ENCODE measurements around the gene CD300LF.

The CD300LF gene

DNA sequence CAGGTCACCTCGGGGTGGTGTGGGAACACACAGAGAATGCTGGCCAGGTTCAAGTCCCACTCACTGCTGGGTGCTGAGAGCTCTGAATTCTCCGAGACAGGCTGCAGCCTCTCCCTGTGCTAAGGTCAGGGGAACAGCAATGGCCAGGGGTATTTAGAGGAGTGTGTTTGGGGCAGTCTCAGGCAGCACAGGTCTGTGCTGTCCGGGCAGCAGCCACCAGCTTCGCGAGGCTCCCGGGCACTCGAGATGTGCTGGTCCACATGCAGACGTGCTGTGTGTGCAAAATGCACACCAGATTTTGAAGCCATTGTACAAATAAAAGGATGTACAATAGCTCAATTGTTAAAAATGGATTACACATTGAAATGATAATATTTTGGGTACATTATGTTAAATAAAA lies 42.8 kb upstream of the CD300LF start:
- TF ChIP-seq, protein P1, sequence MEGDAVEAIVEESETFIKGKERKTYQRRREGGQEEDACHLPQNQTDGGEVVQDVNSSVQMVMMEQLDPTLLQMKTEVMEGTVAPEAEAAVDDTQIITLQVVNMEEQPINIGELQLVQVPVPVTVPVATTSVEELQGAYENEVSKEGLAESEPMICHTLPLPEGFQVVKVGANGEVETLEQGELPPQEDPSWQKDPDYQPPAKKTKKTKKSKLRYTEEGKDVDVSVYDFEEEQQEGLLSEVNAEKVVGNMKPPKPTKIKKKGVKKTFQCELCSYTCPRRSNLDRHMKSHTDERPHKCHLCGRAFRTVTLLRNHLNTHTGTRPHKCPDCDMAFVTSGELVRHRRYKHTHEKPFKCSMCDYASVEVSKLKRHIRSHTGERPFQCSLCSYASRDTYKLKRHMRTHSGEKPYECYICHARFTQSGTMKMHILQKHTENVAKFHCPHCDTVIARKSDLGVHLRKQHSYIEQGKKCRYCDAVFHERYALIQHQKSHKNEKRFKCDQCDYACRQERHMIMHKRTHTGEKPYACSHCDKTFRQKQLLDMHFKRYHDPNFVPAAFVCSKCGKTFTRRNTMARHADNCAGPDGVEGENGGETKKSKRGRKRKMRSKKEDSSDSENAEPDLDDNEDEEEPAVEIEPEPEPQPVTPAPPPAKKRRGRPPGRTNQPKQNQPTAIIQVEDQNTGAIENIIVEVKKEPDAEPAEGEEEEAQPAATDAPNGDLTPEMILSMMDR (IDR thresholded peaks at IDR 0.05; ENCODE audit: low read depth, low read length), result no peak
- Histone ChIP-seq H3K27me3 (ENCODE audit: insufficient read depth, low read depth, severe bottlenecking) (no peaks in the 10 kb centered on the region), H3K9me3 (ENCODE audit: severe bottlenecking) (no peaks in the 10 kb centered on the region), H3K4me3 (ENCODE audit: low read depth, low read length) (no peak overlapping the region), H3K27ac (no peak overlapping the region), H3K36me3 (peaks cover 45% of the 10 kb centered on the region)
- no peak for DNase-seq

DNA sequence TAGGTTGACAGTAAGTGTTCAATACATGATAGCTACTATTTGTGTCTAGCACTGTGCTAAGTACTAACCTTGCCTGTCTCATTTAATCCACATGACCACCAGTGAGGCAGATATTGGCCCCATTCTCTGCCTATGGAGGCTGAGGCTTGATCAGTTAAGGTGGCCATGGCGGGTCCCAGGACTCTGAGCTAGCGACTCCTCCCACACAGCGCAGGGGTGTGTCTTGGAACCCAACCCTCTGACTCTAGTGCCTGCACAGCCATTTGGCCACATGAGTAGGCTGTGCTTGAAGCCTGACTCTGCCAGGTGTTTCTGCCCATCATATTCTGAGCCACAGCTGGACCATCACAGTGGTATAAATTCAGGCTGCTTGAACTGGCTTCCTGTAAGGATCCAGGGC lies 42.1 kb upstream of the CD300LF start:
- peaks cover 51% of the 10 kb centered on the region for H3K36me3 ChIP-seq
- no peaks in the 10 kb centered on the region for H3K9me3 ChIP-seq (ENCODE audit: severe bottlenecking)
- no peak overlapping the region for H3K27ac ChIP-seq
- no peak overlapping the region for H3K4me3 ChIP-seq (ENCODE audit: low read depth, low read length)
- DNase-seq, result no peak
- H3K27me3 ChIP-seq (ENCODE audit: insufficient read depth, low read depth, severe bottlenecking), result no peaks in the 10 kb centered on the region
- TF ChIP-seq, protein P1 (IDR thresholded peaks at IDR 0.05; ENCODE audit: low read depth, low read length), result no peak

GRCh38 chr17:74752822-74753401 lies 40.2 kb upstream of the CD300LF start:
- DNase-seq, result no peak

DNA sequence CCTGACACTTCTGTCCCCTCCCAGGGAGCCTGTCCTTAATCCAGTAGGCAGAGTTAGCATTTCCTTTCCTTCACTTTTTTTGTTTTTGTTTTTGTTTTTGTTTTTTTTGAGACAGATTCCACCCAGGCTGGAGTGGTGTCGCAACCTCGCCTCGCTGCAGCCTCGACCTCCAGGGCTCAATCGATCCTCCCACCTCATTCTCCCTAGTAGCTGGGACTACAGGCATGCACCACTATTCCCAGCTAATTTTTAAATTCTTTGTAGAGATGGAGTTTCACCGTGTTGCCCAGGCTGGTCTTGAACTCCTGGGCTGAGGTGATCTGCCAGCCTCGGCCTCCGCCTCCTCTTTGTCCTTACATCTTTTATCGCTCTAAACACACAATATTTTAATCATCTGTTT lies 39.7 kb upstream of the CD300LF start:
- Histone ChIP-seq H3K9me3 (ENCODE audit: severe bottlenecking) (no peaks in the 10 kb centered on the region), H3K4me3 (ENCODE audit: low read depth, low read length) (no peak overlapping the region), H3K27ac (no peak overlapping the region), H3K27me3 (ENCODE audit: insufficient read depth, low read depth, severe bottlenecking) (no peaks in the 10 kb centered on the region), H3K36me3 (peaks cover 53% of the 10 kb centered on the region)
- no peak for DNase-seq
- TF ChIP-seq, protein P1 (IDR thresholded peaks at IDR 0.05; ENCODE audit: low read depth, low read length), result no peak

More at GRCh38 chr17:74752822-74753401, 40.2 kb upstream of the CD300LF start:
- Histone ChIP-seq H3K27ac (no peak overlapping the region), H3K9me3 (ENCODE audit: severe bottlenecking) (no peaks in the 10 kb centered on the region), H3K4me3 (ENCODE audit: low read depth, low read length) (no peak overlapping the region), H3K36me3 (peaks cover 53% of the 10 kb centered on the region), H3K27me3 (ENCODE audit: insufficient read depth, low read depth, severe bottlenecking) (no peaks in the 10 kb centered on the region)
- TF ChIP-seq, protein P1 (IDR thresholded peaks at IDR 0.05; ENCODE audit: low read depth, low read length), result no peak

DNA sequence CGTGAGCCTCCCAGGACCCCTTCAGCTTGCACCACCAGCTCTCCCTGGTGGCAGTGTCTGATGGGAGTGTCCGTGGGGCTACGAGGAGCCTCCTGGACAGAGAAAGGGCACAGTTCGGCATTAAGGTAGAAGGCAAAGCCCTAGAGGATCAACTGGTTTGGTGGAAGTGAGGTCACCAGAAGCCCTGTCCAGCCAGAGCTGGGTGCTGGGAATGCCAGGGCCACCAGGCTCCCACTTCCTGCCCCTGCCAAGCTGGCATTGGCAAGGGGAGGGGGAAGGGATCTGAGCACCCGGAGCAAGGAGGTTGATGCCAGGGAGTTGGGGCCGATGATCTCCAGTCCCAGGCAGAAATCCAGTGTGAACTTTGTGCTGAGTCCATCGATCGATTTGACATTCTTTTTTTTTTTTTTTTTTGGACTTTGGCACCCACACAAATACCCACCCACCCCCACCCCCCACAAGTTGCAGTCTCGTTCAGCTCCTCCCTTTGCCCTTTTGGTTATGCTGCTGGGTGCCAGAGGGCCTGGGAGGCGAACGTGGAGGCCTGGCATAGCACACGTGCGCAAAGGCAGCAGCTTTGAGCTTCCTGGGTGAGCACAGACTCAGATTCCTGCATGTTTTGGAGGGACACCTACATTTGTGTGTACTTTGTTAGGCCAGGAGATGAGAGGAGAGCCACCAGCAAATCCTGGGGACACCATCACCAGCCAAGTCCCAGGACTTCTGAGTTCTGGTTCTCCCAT lies 37.8 kb upstream of the CD300LF start:
- H3K27ac ChIP-seq, result no peak overlapping the region
- H3K27me3 ChIP-seq (ENCODE audit: insufficient read depth, low read depth, severe bottlenecking), result no peaks in the 10 kb centered on the region
- no peak overlapping the region for H3K4me3 ChIP-seq (ENCODE audit: low read depth, low read length)
- H3K9me3 ChIP-seq (ENCODE audit: severe bottlenecking), result no peaks in the 10 kb centered on the region
- no peak for DNase-seq
- H3K36me3 ChIP-seq, result peaks cover 43% of the 10 kb centered on the region
- TF ChIP-seq, protein P1 (IDR thresholded peaks at IDR 0.05; ENCODE audit: low read depth, low read length), result no peak

DNA sequence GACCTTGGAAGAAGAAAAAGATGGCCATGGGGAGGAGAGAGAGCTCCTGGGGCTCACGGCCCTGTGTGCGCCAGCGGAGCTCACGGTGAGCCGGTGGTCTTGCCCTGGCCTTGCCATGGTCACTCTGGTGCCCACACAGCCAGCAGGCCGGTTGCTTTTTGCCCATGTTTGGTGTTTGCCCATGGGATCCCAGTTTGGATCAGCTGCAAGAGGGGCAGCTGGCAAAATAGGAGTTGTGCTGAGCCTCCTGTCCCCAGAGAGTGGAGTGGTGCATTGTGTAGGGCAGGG lies 37.3 kb upstream of the CD300LF start:
- TF ChIP-seq, protein P1 (IDR thresholded peaks at IDR 0.05; ENCODE audit: low read depth, low read length), result no peak
- H3K27me3 ChIP-seq (ENCODE audit: insufficient read depth, low read depth, severe bottlenecking), result no peaks in the 10 kb centered on the region
- H3K4me3 ChIP-seq (ENCODE audit: low read depth, low read length), result peak overlapping the region; percentile 94
- no peaks in the 10 kb centered on the region for H3K9me3 ChIP-seq (ENCODE audit: severe bottlenecking)
- H3K36me3 ChIP-seq, result peaks cover 38% of the 10 kb centered on the region
- H3K27ac ChIP-seq, result no peak overlapping the region
- no peak for DNase-seq

Data from WERI-Rb-1 (cell line).